Nephron (organoid): ENCODE results near the gene ESYT2.
A peak's percentile ranks its signal among the peaks of the same experiment; 100 is the strongest.
"Not testable (repeated sequence)": the region's sequence is repeated elsewhere in the genome, so short reads cannot be mapped to it uniquely, and the experiment has no call there.

Source experiments
- H3K27ac Mint-ChIP-seq, 3 experiments: 2 replicates each; pipeline ENCODE4 v1.8.0; 2020; ENCODE audit warnings: mixed read lengths in 3 of 3, mild to moderate bottlenecking in 2 of 3, moderate library complexity in 1 of 3
- H3K27me3 Mint-ChIP-seq: 2 replicates; pipeline ENCODE4 v1.8.0; 2021; ENCODE audit warnings: low read depth, mild to moderate bottlenecking, moderate library complexity, mixed read lengths
- H3K36me3 Mint-ChIP-seq: 2 replicates; pipeline ENCODE4 v1.8.0; 2020; ENCODE audit warnings: low read depth, mixed read lengths
- H3K4me1 Mint-ChIP-seq: 2 replicates; pipeline ENCODE4 v1.8.0; 2020; ENCODE audit warnings: mixed read lengths
- H3K4me3 Mint-ChIP-seq, 3 experiments: 2 replicates each; pipeline ENCODE4 v1.8.0; 2020; ENCODE audit warnings: mild to moderate bottlenecking in 3 of 3, mixed read lengths in 3 of 3, moderate library complexity in 2 of 3
- H3K9me3 Mint-ChIP-seq: 2 replicates; pipeline ENCODE4 v1.8.0; 2020; ENCODE audit warnings: mixed read lengths
- TF ChIP-seq, protein P1 (sequence below), 3 experiments: fragments of 200-600 bp; sonication (generic); IDR thresholded peaks; one replicate each; pipeline ENCODE4 v1.5.0; 2021; ENCODE audit warnings: antibody characterized with exemption in 3 of 3; ENCODE audit not compliant: unreplicated experiment in 3 of 3

Gene ESYT2

DNA sequence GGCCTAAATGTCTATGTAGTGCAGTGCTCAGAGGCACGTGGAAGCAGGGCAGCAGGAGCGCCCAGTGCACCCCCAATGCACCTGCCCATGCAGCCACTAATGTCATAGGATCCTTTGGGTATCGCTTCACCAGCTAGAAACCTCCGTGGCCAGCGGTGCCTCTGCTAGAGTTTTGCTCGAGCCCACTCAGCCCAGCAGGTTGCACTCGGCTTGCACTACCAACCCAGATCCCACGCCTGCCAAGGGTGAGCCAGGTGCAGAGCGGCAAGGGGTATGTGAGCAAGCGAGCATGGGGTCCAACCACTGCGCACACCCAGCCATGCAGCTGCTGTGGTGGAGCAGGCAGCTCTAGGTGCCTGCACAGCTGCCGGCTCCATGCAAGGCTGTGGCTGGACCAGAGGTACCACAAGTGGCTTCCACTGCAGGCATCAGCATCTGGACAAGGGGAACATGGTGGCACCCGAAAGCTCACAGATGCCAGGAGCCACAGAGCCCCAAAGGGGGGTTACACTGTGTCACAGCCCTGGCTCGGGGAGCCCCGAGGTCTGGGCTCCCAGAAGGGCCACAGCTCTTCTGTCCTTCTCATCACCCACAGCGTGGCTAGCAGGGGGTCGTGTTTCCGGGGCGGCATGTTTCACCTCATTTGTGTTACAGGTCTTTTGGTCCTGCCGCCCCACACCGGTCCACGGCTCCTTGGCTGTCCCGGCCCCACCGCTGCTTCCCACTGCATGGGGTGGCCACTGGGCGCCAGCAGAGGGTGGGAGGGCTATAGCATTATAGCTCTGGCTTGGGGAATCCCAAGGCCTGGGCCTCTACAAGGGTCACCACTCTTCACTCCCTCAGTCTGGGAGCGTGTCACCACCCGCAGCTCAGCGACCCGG, 122.4 kb downstream of the ESYT2 start:
- Mint-ChIP-seq H3K4me3 (peak overlapping the region; percentile 80 to 87 (median 82)), H3K9me3 (peaks cover 3% of the 10 kb centered on the region), H3K4me1 (peaks cover 22% of the 10 kb centered on the region), H3K27ac (peak overlapping the region in 1 of 3 experiments; percentile 65), H3K36me3 (no peaks in the 10 kb centered on the region), H3K27me3 (peaks cover 5% of the 10 kb centered on the region)
- TF ChIP-seq, protein P1, sequence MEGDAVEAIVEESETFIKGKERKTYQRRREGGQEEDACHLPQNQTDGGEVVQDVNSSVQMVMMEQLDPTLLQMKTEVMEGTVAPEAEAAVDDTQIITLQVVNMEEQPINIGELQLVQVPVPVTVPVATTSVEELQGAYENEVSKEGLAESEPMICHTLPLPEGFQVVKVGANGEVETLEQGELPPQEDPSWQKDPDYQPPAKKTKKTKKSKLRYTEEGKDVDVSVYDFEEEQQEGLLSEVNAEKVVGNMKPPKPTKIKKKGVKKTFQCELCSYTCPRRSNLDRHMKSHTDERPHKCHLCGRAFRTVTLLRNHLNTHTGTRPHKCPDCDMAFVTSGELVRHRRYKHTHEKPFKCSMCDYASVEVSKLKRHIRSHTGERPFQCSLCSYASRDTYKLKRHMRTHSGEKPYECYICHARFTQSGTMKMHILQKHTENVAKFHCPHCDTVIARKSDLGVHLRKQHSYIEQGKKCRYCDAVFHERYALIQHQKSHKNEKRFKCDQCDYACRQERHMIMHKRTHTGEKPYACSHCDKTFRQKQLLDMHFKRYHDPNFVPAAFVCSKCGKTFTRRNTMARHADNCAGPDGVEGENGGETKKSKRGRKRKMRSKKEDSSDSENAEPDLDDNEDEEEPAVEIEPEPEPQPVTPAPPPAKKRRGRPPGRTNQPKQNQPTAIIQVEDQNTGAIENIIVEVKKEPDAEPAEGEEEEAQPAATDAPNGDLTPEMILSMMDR (IDR thresholded peaks at IDR 0.05; ENCODE audit: unreplicated experiment in 3 of 3), result no peak

DNA sequence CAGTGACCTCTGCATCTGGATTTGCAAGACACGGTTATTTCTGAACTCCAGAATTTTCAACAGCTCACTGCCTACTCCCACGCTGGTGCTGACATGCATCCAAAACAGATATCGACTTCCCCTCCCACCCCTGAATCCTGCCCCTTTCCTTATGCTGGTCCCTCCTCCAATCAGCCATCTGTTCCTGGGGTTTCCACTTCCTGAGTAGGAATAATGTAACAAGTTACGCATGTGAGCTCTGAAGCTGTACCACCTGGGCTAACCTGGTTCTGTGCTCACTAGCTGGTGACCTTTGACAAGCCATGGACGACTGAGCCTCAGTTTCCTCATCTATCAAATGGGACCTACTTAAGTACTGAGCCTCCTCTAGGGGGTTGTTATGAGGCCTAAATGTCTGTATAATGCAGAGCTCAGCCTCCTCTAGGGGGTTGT, 123.0 kb downstream of the ESYT2 start:
- Mint-ChIP-seq H3K27me3 (peaks cover 4% of the 10 kb centered on the region), H3K4me1 (peaks cover 22% of the 10 kb centered on the region), H3K36me3 (peaks cover 3% of the 10 kb centered on the region), H3K4me3 (peak overlapping the region; percentile 80 to 87 (median 82)), H3K9me3 (peaks cover 3% of the 10 kb centered on the region), H3K27ac (peak overlapping the region; percentile 65 to 83 (median 68))
- TF ChIP-seq, protein P1 (IDR thresholded peaks at IDR 0.05; ENCODE audit: unreplicated experiment in 3 of 3), result no peak

DNA sequence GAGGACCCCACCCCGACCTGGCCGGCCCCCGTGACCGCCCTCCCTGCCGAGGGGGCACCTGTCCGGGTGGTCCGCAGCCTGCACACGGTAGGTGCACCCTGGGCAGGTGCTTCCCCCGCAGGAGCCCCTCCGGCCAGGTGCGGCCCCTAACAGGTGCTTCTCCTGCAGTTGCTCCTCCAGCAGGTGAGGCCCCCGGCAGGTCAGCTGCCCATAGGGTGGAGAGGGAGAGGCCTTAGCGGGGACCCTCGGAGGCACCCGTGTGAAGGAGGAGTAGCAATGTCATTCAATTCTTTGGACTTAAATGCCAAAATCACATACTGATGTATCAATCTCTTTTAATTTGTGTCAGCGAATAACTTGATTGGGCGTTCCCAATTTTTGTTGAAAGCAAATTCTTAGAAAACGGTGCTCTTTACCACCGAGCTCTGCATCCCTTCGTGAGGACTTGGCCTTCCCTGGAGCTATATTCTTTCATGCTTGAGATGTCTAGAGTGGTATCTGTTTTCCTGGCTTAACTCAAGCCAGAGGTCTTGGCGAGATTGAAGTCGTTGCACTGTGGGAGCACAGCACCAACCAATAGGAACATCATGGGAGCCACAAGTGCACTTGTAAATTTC, 124.0 kb downstream of the ESYT2 start:
- Mint-ChIP-seq H3K4me1 (peaks cover 22% of the 10 kb centered on the region), H3K27ac (peak overlapping the region; percentile 63 to 80 (median 65)), H3K36me3 (peaks cover 8% of the 10 kb centered on the region), H3K9me3 (peaks cover 3% of the 10 kb centered on the region), H3K27me3 (peaks cover 1% of the 10 kb centered on the region), H3K4me3 (peak overlapping the region; percentile 75 to 87 (median 86))
- TF ChIP-seq, protein P1 (IDR thresholded peaks at IDR 0.05; ENCODE audit: unreplicated experiment in 3 of 3), result no peak

DNA sequence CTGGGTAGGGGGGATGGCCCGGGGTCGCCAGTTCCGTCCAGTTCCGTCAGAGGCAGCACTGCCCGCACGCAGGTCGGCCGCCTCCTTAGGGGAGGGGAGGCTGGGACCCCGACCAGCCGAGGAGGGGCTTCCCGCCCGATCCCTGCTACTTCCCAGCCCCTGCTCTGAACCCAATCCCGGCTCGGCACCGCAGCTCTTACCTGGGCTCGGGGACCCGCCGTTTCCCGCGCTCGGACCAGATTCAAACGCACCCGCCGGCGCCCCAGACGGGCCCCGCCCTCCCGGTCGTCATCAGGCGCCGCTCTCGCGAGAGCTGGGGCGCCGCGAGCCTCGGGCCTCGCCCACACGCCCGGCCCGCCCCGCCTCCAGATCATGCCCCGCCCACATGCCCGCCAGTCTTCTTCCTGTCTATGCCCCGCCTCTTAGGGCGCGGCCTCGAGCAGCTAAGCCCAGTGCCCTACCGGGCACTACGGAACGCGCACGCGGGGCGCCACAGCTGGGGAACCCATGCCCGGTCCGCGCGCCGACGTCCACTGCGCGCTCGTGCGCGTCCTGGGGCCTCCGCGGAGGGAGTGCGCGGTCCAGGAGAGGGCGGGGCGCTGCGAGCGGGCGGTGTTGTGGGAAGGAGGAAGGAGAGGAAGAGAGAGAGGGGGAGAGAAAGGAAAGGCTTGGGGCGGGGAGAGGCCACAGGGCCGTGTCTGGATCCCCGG, 124.6 kb downstream of the ESYT2 start, which contains the start of gene NCAPG2:
Gene NCAPG2 (minus strand): TSS at position 281 of the 710 bp plus-strand sequence. CDS start 2,905 bp downstream, outside the sequence.
- Mint-ChIP-seq H3K9me3 (peaks cover 3% of the 10 kb centered on the region), H3K4me1 (peaks cover 22% of the 10 kb centered on the region), H3K27me3 (no peaks in the 10 kb centered on the region), H3K4me3 (peak within 1 kb of the TSS; percentile 81 to 87 (median 86)), H3K27ac (peak within 1 kb of the TSS; percentile 63 to 80 (median 65)), H3K36me3 (peaks cover 8% of the 10 kb centered on the region)
- TF ChIP-seq, protein P1 (IDR thresholded peaks at IDR 0.05; ENCODE audit: unreplicated experiment in 3 of 3), result peak in 1 of 3 experiments; percentile 15

DNA sequence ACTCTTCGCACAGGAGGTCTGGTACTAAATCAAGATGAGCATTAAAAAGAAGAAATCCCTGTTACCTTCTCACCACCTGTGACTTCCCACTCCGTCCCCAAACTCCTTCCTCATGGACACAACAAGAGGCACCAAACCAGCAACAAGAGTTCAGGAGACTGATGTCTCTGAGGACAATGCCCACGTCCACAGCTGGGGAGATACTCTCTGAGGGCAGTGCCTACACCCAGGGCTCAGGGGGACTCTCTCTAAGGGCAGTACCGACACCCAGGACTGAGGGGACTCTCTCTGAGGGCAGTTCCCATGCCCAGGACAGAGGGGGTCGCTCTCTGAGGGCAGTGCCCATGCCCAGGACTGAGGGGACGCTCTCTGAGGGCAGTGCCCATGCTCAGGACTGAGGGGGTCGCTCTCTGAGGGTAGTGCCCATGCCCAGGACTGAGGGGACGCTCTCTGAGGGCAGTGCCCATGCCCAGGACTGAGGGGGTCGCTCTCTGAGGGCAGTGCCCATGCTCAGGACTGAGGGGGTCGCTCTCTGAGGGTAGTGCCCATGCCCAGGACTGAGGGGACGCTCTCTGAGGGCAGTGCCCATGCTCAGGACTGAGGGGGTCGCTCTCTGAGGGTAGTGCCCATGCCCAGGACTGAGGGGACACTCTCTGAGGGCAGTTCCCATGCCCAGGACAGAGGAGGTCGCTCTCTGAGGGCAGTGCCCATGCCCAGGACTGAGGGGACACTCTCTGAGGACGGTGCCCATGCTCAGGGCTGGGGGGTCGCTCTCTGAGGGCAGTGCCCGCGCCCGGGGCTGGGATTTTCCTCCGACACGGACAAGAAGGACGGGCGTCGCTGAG, 125.4 kb downstream of the ESYT2 start:
- not testable (repeated sequence) for H3K27me3 Mint-ChIP-seq, H3K9me3 Mint-ChIP-seq
- Mint-ChIP-seq H3K4me1 (peaks cover 22% of the 10 kb centered on the region), H3K27ac (peak overlapping the region in 2 of 3 experiments; percentile 33 to 61), H3K4me3 (peak overlapping the region; percentile 81 to 87 (median 86)), H3K36me3 (peaks cover 16% of the 10 kb centered on the region)
